WTC11 (cell line): ENCODE data around the gene CCDC107. TPM values are rescaled to one million over a fixed set of nuclear protein-coding genes. Genes with fewer than 3 reads are reported as not detected.

Experiments
- ATAC-seq: fragments of 200-7000 bp; cut with Tn5 transposase; 2 replicates; pipeline ENCODE4 v1.10.0; 2021; ENCODE audit warnings: mild to moderate bottlenecking, moderate library complexity
- CTCF ChIA-PET: fragments of 300-600 bp; sonication (Branson Sonifier 250); formaldehyde crosslinking; loops from one replicate; lab custom pipeline; 2021; ENCODE audit warnings: antibody characterized with exemption; lab: Charles Lee
- POLR2A ChIA-PET: fragments of 350-600 bp; sonication (Branson Sonifier 250); formaldehyde crosslinking; loops from one replicate; lab custom pipeline; 2021; ENCODE audit warnings: antibody characterized with exemption; lab: Charles Lee
- DNase-seq: peaks from one replicate; pipeline ENCODE4 v3.0.0; 2021; ENCODE audit warnings: low spot score
- H3K27ac Mint-ChIP-seq: 2 replicates; pipeline ENCODE4 v1.8.0; 2021; ENCODE audit warnings: mixed read lengths
- H3K27me3 Mint-ChIP-seq: 2 replicates; pipeline ENCODE4 v1.8.0; 2021; ENCODE audit warnings: low read depth, mild to moderate bottlenecking, moderate library complexity, mixed read lengths
- H3K36me3 Mint-ChIP-seq: 2 replicates; pipeline ENCODE4 v1.8.0; 2021; ENCODE audit warnings: mixed read lengths
- H3K4me1 Mint-ChIP-seq: 2 replicates; pipeline ENCODE4 v1.8.0; 2022; ENCODE audit warnings: mixed read lengths
- H3K4me3 Mint-ChIP-seq: 2 replicates; pipeline ENCODE4 v1.8.0; 2021; ENCODE audit warnings: mild to moderate bottlenecking, moderate library complexity, mixed read lengths
- H3K9me3 Mint-ChIP-seq: 2 replicates; pipeline ENCODE4 v1.8.0; 2021; ENCODE audit warnings: mixed read lengths
- CBFB ChIP-seq: sonication (generic); formaldehyde crosslinking; IDR thresholded peaks from 2 replicates; pipeline ENCODE4 v1.8.1; 2022; ENCODE audit warnings: mild to moderate bottlenecking, low read depth, missing genetic modification reagents
- ELF4 ChIP-seq: sonication (generic); formaldehyde crosslinking; IDR thresholded peaks from 2 replicates; pipeline ENCODE4 v1.8.1; 2022; ENCODE audit warnings: low read depth, mild to moderate bottlenecking, moderate library complexity, missing genetic modification reagents
- ETV6 ChIP-seq: sonication (generic); formaldehyde crosslinking; IDR thresholded peaks from 2 replicates; pipeline ENCODE4 v1.8.1; 2022; ENCODE audit warnings: mild to moderate bottlenecking, missing genetic modification reagents
- FOXJ3 ChIP-seq: sonication (generic); formaldehyde crosslinking; IDR thresholded peaks from 2 replicates; pipeline ENCODE4 v1.9.0; 2021; ENCODE audit warnings: missing genetic modification reagents, mild to moderate bottlenecking, borderline replicate concordance
- NFE2L1 ChIP-seq: sonication (generic); formaldehyde crosslinking; IDR thresholded peaks from 2 replicates; pipeline ENCODE4 v1.8.1; 2023; ENCODE audit warnings: missing genetic modification reagents
- NR1H2 ChIP-seq: sonication (generic); formaldehyde crosslinking; IDR thresholded peaks from 2 replicates; pipeline ENCODE4 v1.9.0; 2021; ENCODE audit warnings: mild to moderate bottlenecking, moderate library complexity, missing genetic modification reagents
- SMAD4 ChIP-seq: sonication (generic); formaldehyde crosslinking; IDR thresholded peaks from 2 replicates; pipeline ENCODE4 v1.8.0; 2022; ENCODE audit warnings: mild to moderate bottlenecking, missing genetic modification reagents
- ZNF121 ChIP-seq: sonication (generic); formaldehyde crosslinking; IDR thresholded peaks from 2 replicates; pipeline ENCODE4 v1.8.0; 2023; ENCODE audit warnings: missing genetic modification reagents
- ZNF263 ChIP-seq: sonication (generic); formaldehyde crosslinking; IDR thresholded peaks from 2 replicates; pipeline ENCODE4 v1.8.1; 2022; ENCODE audit warnings: low read depth, mild to moderate bottlenecking, moderate library complexity, missing genetic modification reagents
- total RNA-seq: library from RNA; stranded (reverse); gene quantifications from 3 replicates; pipeline ENCODE4 v1.2.3, GENCODE V29; 2021
- TF ChIP-seq, protein P1 (sequence below): sonication (generic); formaldehyde crosslinking; conservative IDR thresholded peaks from 2 replicates; pipeline ENCODE4 v1.8.1; 2023; ENCODE audit warnings: mild to moderate bottlenecking, low read depth, missing genetic modification reagents, moderate library complexity
- TF ChIP-seq, protein P2 (sequence below): fragments of 250-450 bp; sonication (Bioruptor Pico); IDR thresholded peaks from 2 replicates; pipeline ENCODE4 v1.9.0; 2021; ENCODE audit warnings: moderate library complexity, mild to moderate bottlenecking, inconsistent platforms, borderline replicate concordance
- TF ChIP-seq, protein P3 (sequence below): fragments of 250-450 bp; sonication (Bioruptor Pico); conservative IDR thresholded peaks from 2 replicates; pipeline ENCODE4 v1.9.0; 2021; ENCODE audit warnings: mild to moderate bottlenecking
- TF ChIP-seq, protein P4 (sequence below): fragments of 250-450 bp; sonication (Bioruptor Pico); IDR thresholded peaks from 2 replicates; pipeline ENCODE4 v1.9.0; 2021; ENCODE audit warnings: mild to moderate bottlenecking, borderline replicate concordance

The CCDC107 gene
- total RNA-seq, 1 experiment from 2014 or later = 10.8 TPM

DNA sequence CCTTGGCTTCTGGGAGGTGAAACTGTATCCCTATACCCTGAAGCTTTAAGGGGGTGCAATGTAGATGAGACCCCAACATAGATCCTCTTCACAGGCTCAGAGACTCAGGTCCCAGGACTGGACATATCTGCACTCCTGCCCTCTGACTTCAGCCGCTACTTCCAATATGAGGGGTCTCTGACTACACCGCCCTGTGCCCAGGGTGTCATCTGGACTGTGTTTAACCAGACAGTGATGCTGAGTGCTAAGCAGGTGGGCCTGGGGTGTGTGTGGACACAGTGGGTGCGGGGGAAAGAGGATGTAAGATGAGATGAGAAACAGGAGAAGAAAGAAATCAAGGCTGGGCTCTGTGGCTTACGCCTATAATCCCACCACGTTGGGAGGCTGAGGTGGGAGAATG, 21.0 kb downstream of the CCDC107 start (continued):
- TF ChIP-seq NFE2L1 (CRISPR knock-in tag) = no peak
- TF ChIP-seq ETV6 (CRISPR knock-in tag) = no peak
- no peak for TF ChIP-seq ZNF263 (CRISPR knock-in tag)
- TF ChIP-seq, protein P1, sequence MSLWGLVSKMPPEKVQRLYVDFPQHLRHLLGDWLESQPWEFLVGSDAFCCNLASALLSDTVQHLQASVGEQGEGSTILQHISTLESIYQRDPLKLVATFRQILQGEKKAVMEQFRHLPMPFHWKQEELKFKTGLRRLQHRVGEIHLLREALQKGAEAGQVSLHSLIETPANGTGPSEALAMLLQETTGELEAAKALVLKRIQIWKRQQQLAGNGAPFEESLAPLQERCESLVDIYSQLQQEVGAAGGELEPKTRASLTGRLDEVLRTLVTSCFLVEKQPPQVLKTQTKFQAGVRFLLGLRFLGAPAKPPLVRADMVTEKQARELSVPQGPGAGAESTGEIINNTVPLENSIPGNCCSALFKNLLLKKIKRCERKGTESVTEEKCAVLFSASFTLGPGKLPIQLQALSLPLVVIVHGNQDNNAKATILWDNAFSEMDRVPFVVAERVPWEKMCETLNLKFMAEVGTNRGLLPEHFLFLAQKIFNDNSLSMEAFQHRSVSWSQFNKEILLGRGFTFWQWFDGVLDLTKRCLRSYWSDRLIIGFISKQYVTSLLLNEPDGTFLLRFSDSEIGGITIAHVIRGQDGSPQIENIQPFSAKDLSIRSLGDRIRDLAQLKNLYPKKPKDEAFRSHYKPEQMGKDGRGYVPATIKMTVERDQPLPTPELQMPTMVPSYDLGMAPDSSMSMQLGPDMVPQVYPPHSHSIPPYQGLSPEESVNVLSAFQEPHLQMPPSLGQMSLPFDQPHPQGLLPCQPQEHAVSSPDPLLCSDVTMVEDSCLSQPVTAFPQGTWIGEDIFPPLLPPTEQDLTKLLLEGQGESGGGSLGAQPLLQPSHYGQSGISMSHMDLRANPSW = no peak
- TF ChIP-seq NR1H2 (CRISPR knock-in tag) = no peak
- TF ChIP-seq ELF4 (CRISPR knock-in tag) = no peak
- TF ChIP-seq ZNF121 (CRISPR knock-in tag) = no peak

DNA sequence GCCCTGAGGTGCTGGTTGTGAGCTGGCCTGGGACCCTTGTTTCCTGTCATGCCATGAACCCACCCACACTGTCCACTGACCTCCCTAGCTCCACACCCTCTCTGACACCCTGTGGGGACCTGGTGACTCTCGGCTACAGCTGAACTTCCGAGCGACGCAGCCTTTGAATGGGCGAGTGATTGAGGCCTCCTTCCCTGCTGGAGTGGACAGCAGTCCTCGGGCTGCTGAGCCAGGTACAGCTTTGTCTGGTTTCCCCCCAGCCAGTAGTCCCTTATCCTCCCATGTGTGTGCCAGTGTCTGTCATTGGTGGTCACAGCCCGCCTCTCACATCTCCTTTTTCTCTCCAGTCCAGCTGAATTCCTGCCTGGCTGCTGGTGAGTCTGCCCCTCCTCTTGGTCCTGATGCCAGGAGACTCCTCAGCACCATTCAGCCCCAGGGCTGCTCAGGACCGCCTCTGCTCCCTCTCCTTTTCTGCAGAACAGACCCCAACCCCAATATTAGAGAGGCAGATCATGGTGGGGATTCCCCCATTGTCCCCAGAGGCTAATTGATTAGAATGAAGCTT, 21.8 kb downstream of the CCDC107 start:
- POLR2A ChIA-PET = interaction anchor here (0.9 to 1.9 kb wide), 3 partner anchors 11 to 48 kb away, joined by 3 to 9 read pairs (median 4); partner anchors contain the start of gene ARHGEF39
- Mint-ChIP-seq H3K4me1 (peaks cover 15% of the 10 kb centered on the region), H3K27ac (no peak overlapping the region)
- CTCF ChIA-PET = interaction anchor here (1.0 to 2.4 kb wide), 11 partner anchors 9 to 80 kb away, joined by 3 to 24 read pairs (median 9); partner anchors contain the start of genes ARHGEF39, CCDC107, RMRP and TPM2
- no peak for ATAC-seq
- TF ChIP-seq, protein P2, sequence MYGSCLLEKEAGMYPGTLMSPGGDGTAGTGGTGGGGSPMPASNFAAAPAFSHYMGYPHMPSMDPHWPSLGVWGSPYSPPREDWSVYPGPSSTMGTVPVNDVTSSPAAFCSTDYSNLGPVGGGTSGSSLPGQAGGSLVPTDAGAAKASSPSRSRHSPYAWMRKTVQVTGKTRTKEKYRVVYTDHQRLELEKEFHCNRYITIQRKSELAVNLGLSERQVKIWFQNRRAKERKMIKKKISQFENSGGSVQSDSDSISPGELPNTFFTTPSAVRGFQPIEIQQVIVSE (CRISPR knock-in tag) = no peak
- TF ChIP-seq, protein P3, sequence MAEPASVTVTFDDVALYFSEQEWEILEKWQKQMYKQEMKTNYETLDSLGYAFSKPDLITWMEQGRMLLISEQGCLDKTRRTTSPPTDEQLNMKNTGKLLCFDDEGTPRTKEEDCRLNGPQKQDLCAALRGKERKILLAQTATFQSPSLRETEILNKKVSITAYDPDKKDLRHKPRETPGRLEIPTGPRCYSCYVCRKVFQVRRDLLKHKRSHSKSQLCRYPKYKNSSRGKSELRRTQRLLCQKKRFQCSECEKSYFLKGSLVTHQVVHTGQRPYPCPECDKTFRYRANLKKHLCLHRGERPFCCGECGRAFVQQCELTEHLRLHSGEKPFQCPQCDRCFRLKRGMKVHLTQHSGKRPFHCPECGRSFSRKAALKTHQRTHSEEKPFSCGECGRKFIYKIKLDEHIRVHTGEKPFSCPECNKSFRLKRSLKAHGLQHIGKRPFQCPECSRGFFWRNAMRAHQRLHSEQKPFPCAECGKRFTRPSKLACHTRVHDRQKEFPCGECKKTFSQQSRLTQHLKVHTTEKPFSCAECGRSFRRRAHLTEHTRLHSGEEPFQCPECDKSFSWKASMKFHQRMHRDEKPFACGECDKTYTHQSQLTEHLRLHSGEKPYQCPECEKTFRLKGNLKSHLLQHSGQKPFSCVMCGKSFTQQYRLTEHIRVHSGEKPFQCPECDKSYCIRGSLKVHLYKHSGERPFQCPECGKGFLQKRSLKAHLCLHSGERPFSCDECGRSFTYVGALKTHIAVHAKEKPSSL (CRISPR knock-in tag) = no peak
- TF ChIP-seq CBFB (CRISPR knock-in tag) (no peak), FOXJ3 (CRISPR knock-in tag) (no peak), SMAD4 (CRISPR knock-in tag) (no peak)
- TF ChIP-seq, protein P4, sequence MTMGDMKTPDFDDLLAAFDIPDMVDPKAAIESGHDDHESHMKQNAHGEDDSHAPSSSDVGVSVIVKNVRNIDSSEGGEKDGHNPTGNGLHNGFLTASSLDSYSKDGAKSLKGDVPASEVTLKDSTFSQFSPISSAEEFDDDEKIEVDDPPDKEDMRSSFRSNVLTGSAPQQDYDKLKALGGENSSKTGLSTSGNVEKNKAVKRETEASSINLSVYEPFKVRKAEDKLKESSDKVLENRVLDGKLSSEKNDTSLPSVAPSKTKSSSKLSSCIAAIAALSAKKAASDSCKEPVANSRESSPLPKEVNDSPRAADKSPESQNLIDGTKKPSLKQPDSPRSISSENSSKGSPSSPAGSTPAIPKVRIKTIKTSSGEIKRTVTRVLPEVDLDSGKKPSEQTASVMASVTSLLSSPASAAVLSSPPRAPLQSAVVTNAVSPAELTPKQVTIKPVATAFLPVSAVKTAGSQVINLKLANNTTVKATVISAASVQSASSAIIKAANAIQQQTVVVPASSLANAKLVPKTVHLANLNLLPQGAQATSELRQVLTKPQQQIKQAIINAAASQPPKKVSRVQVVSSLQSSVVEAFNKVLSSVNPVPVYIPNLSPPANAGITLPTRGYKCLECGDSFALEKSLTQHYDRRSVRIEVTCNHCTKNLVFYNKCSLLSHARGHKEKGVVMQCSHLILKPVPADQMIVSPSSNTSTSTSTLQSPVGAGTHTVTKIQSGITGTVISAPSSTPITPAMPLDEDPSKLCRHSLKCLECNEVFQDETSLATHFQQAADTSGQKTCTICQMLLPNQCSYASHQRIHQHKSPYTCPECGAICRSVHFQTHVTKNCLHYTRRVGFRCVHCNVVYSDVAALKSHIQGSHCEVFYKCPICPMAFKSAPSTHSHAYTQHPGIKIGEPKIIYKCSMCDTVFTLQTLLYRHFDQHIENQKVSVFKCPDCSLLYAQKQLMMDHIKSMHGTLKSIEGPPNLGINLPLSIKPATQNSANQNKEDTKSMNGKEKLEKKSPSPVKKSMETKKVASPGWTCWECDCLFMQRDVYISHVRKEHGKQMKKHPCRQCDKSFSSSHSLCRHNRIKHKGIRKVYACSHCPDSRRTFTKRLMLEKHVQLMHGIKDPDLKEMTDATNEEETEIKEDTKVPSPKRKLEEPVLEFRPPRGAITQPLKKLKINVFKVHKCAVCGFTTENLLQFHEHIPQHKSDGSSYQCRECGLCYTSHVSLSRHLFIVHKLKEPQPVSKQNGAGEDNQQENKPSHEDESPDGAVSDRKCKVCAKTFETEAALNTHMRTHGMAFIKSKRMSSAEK = no peak
- TF ChIP-seq, all 79 proteins: peak for 0
- no peak for DNase-seq
- Mint-ChIP-seq H3K9me3 (no peaks in the 10 kb centered on the region), H3K4me3 (no peak overlapping the region), H3K27me3 (peaks cover 13% of the 10 kb centered on the region), H3K36me3 (peaks cover 27% of the 10 kb centered on the region)
